WTC11 (cell line): ENCODE data around the gene FREM2. TPM values are rescaled to one million over a fixed set of nuclear protein-coding genes. Genes with fewer than 3 reads are reported as not detected.

ENCODE experiments used
- NR3C1 ChIP-seq: sonication (generic); formaldehyde crosslinking; conservative IDR thresholded peaks from 2 replicates; pipeline ENCODE4 v1.8.1; 2023; ENCODE audit warnings: low read depth, mild to moderate bottlenecking, missing genetic modification reagents
- TCF7 ChIP-seq: sonication (generic); formaldehyde crosslinking; IDR thresholded peaks from 2 replicates; pipeline ENCODE4 v1.8.0; 2022; ENCODE audit warnings: mild to moderate bottlenecking, low read depth, missing genetic modification reagents, moderate library complexity
- TEAD4 ChIP-seq: sonication (generic); formaldehyde crosslinking; IDR thresholded peaks from 2 replicates; pipeline ENCODE4 v1.8.0; 2022; ENCODE audit warnings: mild to moderate bottlenecking, missing genetic modification reagents
- ZNF121 ChIP-seq: sonication (generic); formaldehyde crosslinking; IDR thresholded peaks from 2 replicates; pipeline ENCODE4 v1.8.0; 2023; ENCODE audit warnings: missing genetic modification reagents
- total RNA-seq: library from RNA; stranded (reverse); gene quantifications from 3 replicates; pipeline ENCODE4 v1.2.3, GENCODE V29; 2021
- TF ChIP-seq, protein P1 (sequence below): sonication (generic); formaldehyde crosslinking; IDR thresholded peaks from 2 replicates; pipeline ENCODE4 v1.8.1; 2022; ENCODE audit warnings: missing genetic modification reagents, borderline replicate concordance
- TF ChIP-seq, protein P2 (sequence below): fragments of 250-450 bp; sonication (Bioruptor Pico); IDR thresholded peaks from 2 replicates; pipeline ENCODE4 v1.9.0; 2021; ENCODE audit warnings: mild to moderate bottlenecking, borderline replicate concordance
- TF ChIP-seq, protein P3 (sequence below): sonication (generic); formaldehyde crosslinking; IDR thresholded peaks from 2 replicates; pipeline ENCODE4 v1.8.0; 2022; ENCODE audit warnings: mild to moderate bottlenecking, missing genetic modification reagents
- TF ChIP-seq, protein P4 (sequence below): sonication (generic); formaldehyde crosslinking; conservative IDR thresholded peaks from 2 replicates; pipeline ENCODE4 v1.8.1; 2022; ENCODE audit warnings: mild to moderate bottlenecking, missing genetic modification reagents
- TF ChIP-seq, protein P5 (sequence below): sonication (generic); formaldehyde crosslinking; IDR thresholded peaks from 2 replicates; pipeline ENCODE4 v1.8.1; 2022; ENCODE audit warnings: low read depth, missing genetic modification reagents, borderline replicate concordance
- TF ChIP-seq, protein P6 (sequence below): sonication (generic); formaldehyde crosslinking; IDR thresholded peaks from 2 replicates; pipeline ENCODE4 v1.8.1; 2023; ENCODE audit warnings: mild to moderate bottlenecking, missing genetic modification reagents
- TF ChIP-seq, protein P7 (sequence below): fragments of 250-450 bp; sonication (Bioruptor Pico); IDR thresholded peaks from 2 replicates; pipeline ENCODE4 v1.9.0; 2021; ENCODE audit warnings: mild to moderate bottlenecking

The FREM2 gene
- total RNA-seq, 1 experiment from 2014 or later = 23.7 TPM

DNA sequence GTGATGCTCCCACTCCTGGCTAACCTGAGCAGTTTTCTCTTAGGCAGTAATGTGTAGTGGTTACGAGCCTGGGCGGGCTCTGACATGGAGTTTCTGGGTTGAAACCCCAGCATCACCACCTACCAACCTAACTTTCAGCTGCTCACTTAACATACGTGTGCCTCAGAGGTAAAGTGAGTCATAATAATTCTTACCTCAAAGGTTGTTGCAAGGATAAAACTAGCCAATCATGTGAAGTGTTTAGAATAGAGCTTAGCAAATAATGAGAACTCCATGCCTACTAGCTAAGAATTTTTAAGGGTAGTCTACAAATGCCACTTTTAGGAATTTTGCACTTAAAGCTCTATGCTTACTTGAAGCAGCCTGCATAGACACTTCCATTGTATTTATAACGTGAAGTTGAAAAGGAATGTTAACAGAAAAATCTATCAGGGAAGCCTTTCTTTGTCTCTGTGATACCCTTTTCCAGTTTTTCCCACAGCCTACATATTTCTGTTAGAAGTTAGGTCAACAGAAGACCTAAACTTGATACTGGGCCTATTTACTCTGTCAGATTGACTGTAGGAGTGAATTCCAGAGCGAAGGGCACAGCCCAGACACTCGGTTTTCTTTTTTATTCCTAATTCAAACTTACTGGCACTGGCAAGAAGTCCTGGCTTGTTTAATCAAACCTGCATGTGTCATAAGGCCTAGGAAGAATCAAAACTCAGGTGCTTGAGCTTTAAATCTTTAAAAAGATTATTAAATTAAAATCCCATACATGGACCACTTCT, 90.7 kb downstream of the FREM2 start (continued):
- TF ChIP-seq, protein P1, sequence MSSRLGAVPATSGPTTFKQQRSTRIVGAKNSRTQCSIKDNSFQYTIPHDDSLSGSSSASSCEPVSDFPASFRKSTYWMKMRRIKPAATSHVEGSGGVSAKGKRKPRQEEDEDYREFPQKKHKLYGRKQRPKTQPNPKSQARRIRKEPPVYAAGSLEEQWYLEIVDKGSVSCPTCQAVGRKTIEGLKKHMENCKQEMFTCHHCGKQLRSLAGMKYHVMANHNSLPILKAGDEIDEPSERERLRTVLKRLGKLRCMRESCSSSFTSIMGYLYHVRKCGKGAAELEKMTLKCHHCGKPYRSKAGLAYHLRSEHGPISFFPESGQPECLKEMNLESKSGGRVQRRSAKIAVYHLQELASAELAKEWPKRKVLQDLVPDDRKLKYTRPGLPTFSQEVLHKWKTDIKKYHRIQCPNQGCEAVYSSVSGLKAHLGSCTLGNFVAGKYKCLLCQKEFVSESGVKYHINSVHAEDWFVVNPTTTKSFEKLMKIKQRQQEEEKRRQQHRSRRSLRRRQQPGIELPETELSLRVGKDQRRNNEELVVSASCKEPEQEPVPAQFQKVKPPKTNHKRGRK (CRISPR knock-in tag) = no peak
- TF ChIP-seq, protein P2, sequence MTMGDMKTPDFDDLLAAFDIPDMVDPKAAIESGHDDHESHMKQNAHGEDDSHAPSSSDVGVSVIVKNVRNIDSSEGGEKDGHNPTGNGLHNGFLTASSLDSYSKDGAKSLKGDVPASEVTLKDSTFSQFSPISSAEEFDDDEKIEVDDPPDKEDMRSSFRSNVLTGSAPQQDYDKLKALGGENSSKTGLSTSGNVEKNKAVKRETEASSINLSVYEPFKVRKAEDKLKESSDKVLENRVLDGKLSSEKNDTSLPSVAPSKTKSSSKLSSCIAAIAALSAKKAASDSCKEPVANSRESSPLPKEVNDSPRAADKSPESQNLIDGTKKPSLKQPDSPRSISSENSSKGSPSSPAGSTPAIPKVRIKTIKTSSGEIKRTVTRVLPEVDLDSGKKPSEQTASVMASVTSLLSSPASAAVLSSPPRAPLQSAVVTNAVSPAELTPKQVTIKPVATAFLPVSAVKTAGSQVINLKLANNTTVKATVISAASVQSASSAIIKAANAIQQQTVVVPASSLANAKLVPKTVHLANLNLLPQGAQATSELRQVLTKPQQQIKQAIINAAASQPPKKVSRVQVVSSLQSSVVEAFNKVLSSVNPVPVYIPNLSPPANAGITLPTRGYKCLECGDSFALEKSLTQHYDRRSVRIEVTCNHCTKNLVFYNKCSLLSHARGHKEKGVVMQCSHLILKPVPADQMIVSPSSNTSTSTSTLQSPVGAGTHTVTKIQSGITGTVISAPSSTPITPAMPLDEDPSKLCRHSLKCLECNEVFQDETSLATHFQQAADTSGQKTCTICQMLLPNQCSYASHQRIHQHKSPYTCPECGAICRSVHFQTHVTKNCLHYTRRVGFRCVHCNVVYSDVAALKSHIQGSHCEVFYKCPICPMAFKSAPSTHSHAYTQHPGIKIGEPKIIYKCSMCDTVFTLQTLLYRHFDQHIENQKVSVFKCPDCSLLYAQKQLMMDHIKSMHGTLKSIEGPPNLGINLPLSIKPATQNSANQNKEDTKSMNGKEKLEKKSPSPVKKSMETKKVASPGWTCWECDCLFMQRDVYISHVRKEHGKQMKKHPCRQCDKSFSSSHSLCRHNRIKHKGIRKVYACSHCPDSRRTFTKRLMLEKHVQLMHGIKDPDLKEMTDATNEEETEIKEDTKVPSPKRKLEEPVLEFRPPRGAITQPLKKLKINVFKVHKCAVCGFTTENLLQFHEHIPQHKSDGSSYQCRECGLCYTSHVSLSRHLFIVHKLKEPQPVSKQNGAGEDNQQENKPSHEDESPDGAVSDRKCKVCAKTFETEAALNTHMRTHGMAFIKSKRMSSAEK = no peak
- TF ChIP-seq, protein P3, sequence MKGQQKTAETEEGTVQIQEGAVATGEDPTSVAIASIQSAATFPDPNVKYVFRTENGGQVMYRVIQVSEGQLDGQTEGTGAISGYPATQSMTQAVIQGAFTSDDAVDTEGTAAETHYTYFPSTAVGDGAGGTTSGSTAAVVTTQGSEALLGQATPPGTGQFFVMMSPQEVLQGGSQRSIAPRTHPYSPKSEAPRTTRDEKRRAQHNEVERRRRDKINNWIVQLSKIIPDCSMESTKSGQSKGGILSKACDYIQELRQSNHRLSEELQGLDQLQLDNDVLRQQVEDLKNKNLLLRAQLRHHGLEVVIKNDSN (CRISPR knock-in tag) = no peak
- TF ChIP-seq, protein P4, sequence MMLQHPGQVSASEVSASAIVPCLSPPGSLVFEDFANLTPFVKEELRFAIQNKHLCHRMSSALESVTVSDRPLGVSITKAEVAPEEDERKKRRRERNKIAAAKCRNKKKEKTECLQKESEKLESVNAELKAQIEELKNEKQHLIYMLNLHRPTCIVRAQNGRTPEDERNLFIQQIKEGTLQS (CRISPR knock-in tag) = no peak
- TF ChIP-seq, protein P5, sequence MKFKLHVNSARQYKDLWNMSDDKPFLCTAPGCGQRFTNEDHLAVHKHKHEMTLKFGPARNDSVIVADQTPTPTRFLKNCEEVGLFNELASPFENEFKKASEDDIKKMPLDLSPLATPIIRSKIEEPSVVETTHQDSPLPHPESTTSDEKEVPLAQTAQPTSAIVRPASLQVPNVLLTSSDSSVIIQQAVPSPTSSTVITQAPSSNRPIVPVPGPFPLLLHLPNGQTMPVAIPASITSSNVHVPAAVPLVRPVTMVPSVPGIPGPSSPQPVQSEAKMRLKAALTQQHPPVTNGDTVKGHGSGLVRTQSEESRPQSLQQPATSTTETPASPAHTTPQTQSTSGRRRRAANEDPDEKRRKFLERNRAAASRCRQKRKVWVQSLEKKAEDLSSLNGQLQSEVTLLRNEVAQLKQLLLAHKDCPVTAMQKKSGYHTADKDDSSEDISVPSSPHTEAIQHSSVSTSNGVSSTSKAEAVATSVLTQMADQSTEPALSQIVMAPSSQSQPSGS (CRISPR knock-in tag) = no peak
- TF ChIP-seq, protein P6, sequence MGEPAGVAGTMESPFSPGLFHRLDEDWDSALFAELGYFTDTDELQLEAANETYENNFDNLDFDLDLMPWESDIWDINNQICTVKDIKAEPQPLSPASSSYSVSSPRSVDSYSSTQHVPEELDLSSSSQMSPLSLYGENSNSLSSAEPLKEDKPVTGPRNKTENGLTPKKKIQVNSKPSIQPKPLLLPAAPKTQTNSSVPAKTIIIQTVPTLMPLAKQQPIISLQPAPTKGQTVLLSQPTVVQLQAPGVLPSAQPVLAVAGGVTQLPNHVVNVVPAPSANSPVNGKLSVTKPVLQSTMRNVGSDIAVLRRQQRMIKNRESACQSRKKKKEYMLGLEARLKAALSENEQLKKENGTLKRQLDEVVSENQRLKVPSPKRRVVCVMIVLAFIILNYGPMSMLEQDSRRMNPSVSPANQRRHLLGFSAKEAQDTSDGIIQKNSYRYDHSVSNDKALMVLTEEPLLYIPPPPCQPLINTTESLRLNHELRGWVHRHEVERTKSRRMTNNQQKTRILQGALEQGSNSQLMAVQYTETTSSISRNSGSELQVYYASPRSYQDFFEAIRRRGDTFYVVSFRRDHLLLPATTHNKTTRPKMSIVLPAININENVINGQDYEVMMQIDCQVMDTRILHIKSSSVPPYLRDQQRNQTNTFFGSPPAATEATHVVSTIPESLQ (CRISPR knock-in tag) = no peak
- TF ChIP-seq, protein P7, sequence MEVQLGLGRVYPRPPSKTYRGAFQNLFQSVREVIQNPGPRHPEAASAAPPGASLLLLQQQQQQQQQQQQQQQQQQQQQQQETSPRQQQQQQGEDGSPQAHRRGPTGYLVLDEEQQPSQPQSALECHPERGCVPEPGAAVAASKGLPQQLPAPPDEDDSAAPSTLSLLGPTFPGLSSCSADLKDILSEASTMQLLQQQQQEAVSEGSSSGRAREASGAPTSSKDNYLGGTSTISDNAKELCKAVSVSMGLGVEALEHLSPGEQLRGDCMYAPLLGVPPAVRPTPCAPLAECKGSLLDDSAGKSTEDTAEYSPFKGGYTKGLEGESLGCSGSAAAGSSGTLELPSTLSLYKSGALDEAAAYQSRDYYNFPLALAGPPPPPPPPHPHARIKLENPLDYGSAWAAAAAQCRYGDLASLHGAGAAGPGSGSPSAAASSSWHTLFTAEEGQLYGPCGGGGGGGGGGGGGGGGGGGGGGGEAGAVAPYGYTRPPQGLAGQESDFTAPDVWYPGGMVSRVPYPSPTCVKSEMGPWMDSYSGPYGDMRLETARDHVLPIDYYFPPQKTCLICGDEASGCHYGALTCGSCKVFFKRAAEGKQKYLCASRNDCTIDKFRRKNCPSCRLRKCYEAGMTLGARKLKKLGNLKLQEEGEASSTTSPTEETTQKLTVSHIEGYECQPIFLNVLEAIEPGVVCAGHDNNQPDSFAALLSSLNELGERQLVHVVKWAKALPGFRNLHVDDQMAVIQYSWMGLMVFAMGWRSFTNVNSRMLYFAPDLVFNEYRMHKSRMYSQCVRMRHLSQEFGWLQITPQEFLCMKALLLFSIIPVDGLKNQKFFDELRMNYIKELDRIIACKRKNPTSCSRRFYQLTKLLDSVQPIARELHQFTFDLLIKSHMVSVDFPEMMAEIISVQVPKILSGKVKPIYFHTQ (CRISPR knock-in tag) = no peak
- TF ChIP-seq TCF7 (CRISPR knock-in tag) (no peak), NR3C1 (CRISPR knock-in tag) (no peak), ZNF121 (CRISPR knock-in tag) (no peak), TEAD4 (CRISPR knock-in tag) (no peak)
